CD8-positive, alpha-beta memory T cell (primary cell): Measurements from ENCODE around the gene CNKSR1. TPM values are rescaled to one million over a fixed set of nuclear protein-coding genes. Genes with fewer than 3 reads are reported as not detected.

ENCODE experiments used
- CTCF ChIA-PET: fragments of 350-600 bp; sonication (Branson Sonifier 250); formaldehyde crosslinking; loops from one replicate; lab custom pipeline; 2021; ENCODE audit warnings: antibody characterized with exemption; lab: Charles Lee
- POLR2A ChIA-PET: fragments of 350-600 bp; sonication (Branson Sonifier 250); formaldehyde crosslinking; loops from one replicate; lab custom pipeline; 2021; ENCODE audit warnings: antibody characterized with exemption; lab: Charles Lee
- DNase-seq, 5 donors: peaks; one replicate each; pipeline versions ENCODE4 v3.0.0 to v3.0.0-alpha.2; 2020 to 2022; ENCODE audit warnings: mixed read lengths in 1 of 5
- H3K27ac ChIP-seq: one replicate; pipeline ENCODE4 v1.7.0; 2013; ENCODE audit warnings: low read depth, mild to moderate bottlenecking, low read length, moderate library complexity
- H3K27me3 ChIP-seq: 2 replicates; pipeline ENCODE4 v1.7.0; 2013; ENCODE audit warnings: low read length, mild to moderate bottlenecking; ENCODE audit not compliant: insufficient read depth, poor library complexity, severe bottlenecking
- H3K36me3 ChIP-seq: 2 replicates; pipeline ENCODE4 v1.7.0; 2013; ENCODE audit warnings: mild to moderate bottlenecking, low read length, moderate library complexity; ENCODE audit not compliant: insufficient read depth
- H3K4me1 ChIP-seq: 2 replicates; pipeline ENCODE4 v1.7.0; 2013; ENCODE audit warnings: mild to moderate bottlenecking, low read length, moderate library complexity; ENCODE audit not compliant: insufficient read depth
- H3K4me3 ChIP-seq: 2 replicates; pipeline ENCODE4 v1.7.0; 2013; ENCODE audit warnings: mild to moderate bottlenecking, low read length
- H3K9me3 ChIP-seq: 2 replicates; pipeline ENCODE4 v1.7.0; 2013; ENCODE audit warnings: mild to moderate bottlenecking, low read length
- H3K27ac Mint-ChIP-seq, 8 donors: one replicate each; pipeline ENCODE4 v1.8.0; 2020 to 2021; ENCODE audit warnings: mixed read lengths in 8 of 8, mild to moderate bottlenecking in 6 of 8, inconsistent platforms in 3 of 8, moderate library complexity in 3 of 8
- H3K27me3 Mint-ChIP-seq, 2 donors: one replicate each; pipeline ENCODE4 v1.8.0; 2020 to 2021; ENCODE audit warnings: mixed read lengths in 2 of 2, mild to moderate bottlenecking in 1 of 2, moderate library complexity in 1 of 2
- H3K36me3 Mint-ChIP-seq, 3 donors: one replicate each; pipeline ENCODE4 v1.8.0; 2020 to 2021; ENCODE audit warnings: mixed read lengths in 3 of 3, inconsistent platforms in 1 of 3, mild to moderate bottlenecking in 1 of 3
- H3K4me1 Mint-ChIP-seq, 3 donors: one replicate each; pipeline ENCODE4 v1.8.0; 2020 to 2021; ENCODE audit warnings: mixed read lengths in 3 of 3, inconsistent platforms in 1 of 3, mild to moderate bottlenecking in 1 of 3
- H3K4me3 Mint-ChIP-seq, 7 donors: one replicate each; pipeline ENCODE4 v1.8.0; 2020 to 2021; ENCODE audit warnings: mixed read lengths in 7 of 7, mild to moderate bottlenecking in 6 of 7, moderate library complexity in 4 of 7, inconsistent platforms in 2 of 7
- H3K9me3 Mint-ChIP-seq, 5 donors: one replicate each; pipeline ENCODE4 v1.8.0; 2020 to 2022; ENCODE audit warnings: mixed read lengths in 5 of 5, mild to moderate bottlenecking in 3 of 5, moderate library complexity in 2 of 5, inconsistent platforms in 1 of 5
- polyA plus RNA-seq: library from polyadenylated mRNA; unstranded; fragments of 300-500 nt; fragmentation: Illumina TruSeq; gene quantifications from one replicate; pipeline ENCODE4 v1.2.3, GENCODE V29; 2021
- total RNA-seq, 2 experiments: library from RNA; stranded (reverse); gene quantifications; one replicate each; pipeline ENCODE4 v1.2.3, GENCODE V29; 2021

The CNKSR1 gene
- total and polyA plus RNA-seq, 3 experiments from 2014 or later: 0.37 to 0.86 TPM; not detected in 1

DNA sequence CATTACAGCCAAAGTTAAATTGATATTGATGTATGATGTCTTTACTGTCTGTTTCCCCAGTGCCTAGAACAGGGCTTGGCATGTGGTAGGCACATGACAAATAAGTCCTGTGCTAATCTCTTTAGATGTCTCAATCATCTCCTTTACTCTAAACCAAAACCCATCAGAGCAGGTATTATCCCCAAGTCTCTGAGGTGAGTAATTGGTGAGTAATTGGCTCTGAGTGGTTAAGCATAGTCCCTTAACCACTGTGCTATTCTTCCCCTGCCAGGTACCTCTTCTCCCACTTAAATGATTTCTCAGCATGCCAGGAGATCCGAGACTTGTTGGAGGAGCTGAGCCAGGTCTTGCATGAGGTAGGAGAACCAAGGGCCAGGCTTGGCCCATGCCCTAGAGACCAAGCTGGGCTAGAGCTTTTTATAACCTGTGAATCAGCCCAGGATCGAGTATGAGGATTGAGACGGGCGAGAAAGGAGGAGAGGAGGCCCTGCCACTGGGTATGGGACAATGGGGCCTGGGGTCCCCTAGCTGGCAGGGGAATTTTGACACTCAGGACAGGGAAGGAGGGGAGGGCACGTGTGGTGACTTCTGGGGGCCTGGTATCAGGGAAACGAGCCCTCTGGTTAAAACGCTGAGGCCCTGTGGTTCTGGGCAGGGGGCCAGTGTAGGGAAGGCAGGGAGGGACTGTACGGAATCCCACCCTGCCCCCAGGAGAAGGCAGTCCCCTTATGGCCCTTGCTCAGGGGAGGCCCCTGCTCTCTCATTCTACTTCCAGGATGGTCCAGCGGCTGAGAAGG lies 4.5 kb downstream of the CNKSR1 start:
- ChIA-PET CTCF (interaction anchor here (1.6 kb wide), 1 partner anchor 12 kb away, joined by 6 read pairs; the partner anchor contains the start of genes C1orf232 and ZNF593), POLR2A (no interaction called here)
- Mint-ChIP-seq H3K27ac (no peak overlapping the region), H3K9me3 (no peaks in the 10 kb centered on the region), H3K4me1 (no peaks in the 10 kb centered on the region), H3K36me3 (no peaks in the 10 kb centered on the region), H3K27me3 (no peaks in the 10 kb centered on the region), H3K4me3 (no peak overlapping the region)
- no peaks in the 10 kb centered on the region for H3K27me3 ChIP-seq
- no peak for DNase-seq
- H3K27ac ChIP-seq: no peak overlapping the region
- no peaks in the 10 kb centered on the region for H3K36me3 ChIP-seq
- H3K4me3 ChIP-seq: no peak overlapping the region
- H3K4me1 ChIP-seq: no peaks in the 10 kb centered on the region
- H3K9me3 ChIP-seq: no peaks in the 10 kb centered on the region

- POLR2A ChIA-PET: no interaction called here
- Mint-ChIP-seq H3K9me3 (no peaks in the 10 kb centered on the region), H3K4me3 (no peak overlapping the region), H3K27me3 (no peaks in the 10 kb centered on the region), H3K36me3 (no peaks in the 10 kb centered on the region), H3K27ac (no peak overlapping the region), H3K4me1 (no peaks in the 10 kb centered on the region)
- H3K27me3 ChIP-seq: no peaks in the 10 kb centered on the region
- no peak for DNase-seq
- no peak overlapping the region for H3K27ac ChIP-seq
- no peaks in the 10 kb centered on the region for H3K9me3 ChIP-seq
- CTCF ChIA-PET: no interaction called here
- H3K4me3 ChIP-seq: no peak overlapping the region
- H3K4me1 ChIP-seq: no peaks in the 10 kb centered on the region
- no peaks in the 10 kb centered on the region for H3K36me3 ChIP-seq
Observed at GRCh38 chr1:26182383-26182696, 5.0 kb downstream of the CNKSR1 start.

GRCh38 chr1:26184086-26184485 lies 6.8 kb downstream of the CNKSR1 start:
- H3K27ac Mint-ChIP-seq: no peak overlapping the region
- Histone ChIP-seq H3K4me3 (no peak overlapping the region), H3K9me3 (no peaks in the 10 kb centered on the region), H3K27me3 (no peaks in the 10 kb centered on the region), H3K4me1 (no peaks in the 10 kb centered on the region), H3K27ac (no peak overlapping the region), H3K36me3 (no peaks in the 10 kb centered on the region)
- no peaks in the 10 kb centered on the region for H3K9me3 Mint-ChIP-seq
- ChIA-PET POLR2A (no interaction called here), CTCF (interaction anchor here (1.1 to 1.7 kb wide), 2 partner anchors 14 to 50 kb away, joined by 4 to 6 read pairs; partner anchors contain the start of genes CEP85 and ZNF593)
- no peak for DNase-seq
- H3K27me3 Mint-ChIP-seq: no peaks in the 10 kb centered on the region
- H3K36me3 Mint-ChIP-seq: no peaks in the 10 kb centered on the region
- H3K4me1 Mint-ChIP-seq: no peaks in the 10 kb centered on the region
- H3K4me3 Mint-ChIP-seq: no peak overlapping the region

DNA sequence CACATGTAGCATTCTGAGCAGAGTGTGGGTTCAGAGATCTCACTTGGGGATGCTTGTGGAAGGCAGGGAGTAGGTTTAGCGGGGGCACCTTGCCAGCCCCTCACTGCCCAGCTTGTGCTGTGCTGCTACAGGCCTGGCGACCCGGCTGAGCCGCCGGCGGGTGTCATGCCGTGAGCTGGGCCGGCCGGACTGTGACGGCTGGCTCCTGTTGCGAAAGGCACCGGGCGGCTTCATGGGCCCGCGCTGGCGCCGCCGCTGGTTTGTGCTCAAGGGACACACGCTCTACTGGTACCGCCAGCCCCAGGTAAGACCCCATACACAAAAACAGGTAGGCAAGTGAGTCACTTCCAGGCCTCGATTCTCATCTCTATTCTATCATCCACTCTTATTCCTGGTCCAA lies 7.6 kb downstream of the CNKSR1 start:
- ChIA-PET CTCF (no interaction called here), POLR2A (no interaction called here)
- H3K4me1 Mint-ChIP-seq: no peaks in the 10 kb centered on the region

DNA sequence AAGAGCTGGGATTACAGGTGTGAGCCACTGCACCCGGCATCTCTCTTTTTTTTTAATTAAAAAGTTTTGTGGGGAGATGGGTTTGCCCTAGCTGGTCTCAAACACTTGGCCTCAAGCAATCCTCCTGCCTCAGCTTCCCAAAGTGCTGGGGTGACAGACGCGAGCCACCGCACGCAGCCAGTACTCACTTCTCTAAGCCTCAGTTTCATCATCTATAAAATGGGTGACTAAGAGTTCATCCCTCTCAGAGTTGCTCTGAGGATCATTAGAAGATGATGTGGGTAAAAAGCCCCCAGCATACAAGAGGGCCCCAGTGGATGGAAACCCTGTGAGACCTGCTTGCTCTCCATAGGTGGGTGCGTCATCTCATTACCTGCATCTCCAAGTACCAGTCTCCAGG lies 10.6 kb downstream of the CNKSR1 start:
- Histone ChIP-seq H3K9me3 (no peaks in the 10 kb centered on the region), H3K27ac (no peak overlapping the region), H3K4me1 (peaks cover 7% of the 10 kb centered on the region), H3K4me3 (no peak overlapping the region), H3K27me3 (no peaks in the 10 kb centered on the region), H3K36me3 (no peaks in the 10 kb centered on the region)
- no peak for DNase-seq
- Mint-ChIP-seq H3K9me3 (no peaks in the 10 kb centered on the region), H3K27me3 (no peaks in the 10 kb centered on the region), H3K4me3 (no peak overlapping the region), H3K4me1 (peaks cover 4 to 8% (median 7%) of the 10 kb centered on the region in 3 donors), H3K36me3 (no peaks in the 10 kb centered on the region), H3K27ac (no peak overlapping the region)
- ChIA-PET POLR2A (no interaction called here), CTCF (interaction anchor here (1.3 to 1.9 kb wide), 2 partner anchors 18 to 46 kb away, joined by 3 to 6 read pairs; partner anchors contain the start of gene CEP85)

More for the DNA sequence above, 7.6 kb downstream of the CNKSR1 start:
- H3K27ac Mint-ChIP-seq: no peak overlapping the region
- no peaks in the 10 kb centered on the region for H3K36me3 ChIP-seq
- no peak for DNase-seq
- H3K4me3 Mint-ChIP-seq: no peak overlapping the region
- no peak overlapping the region for H3K4me3 ChIP-seq
- no peaks in the 10 kb centered on the region for H3K36me3 Mint-ChIP-seq
- no peaks in the 10 kb centered on the region for H3K27me3 ChIP-seq
- H3K9me3 Mint-ChIP-seq: no peaks in the 10 kb centered on the region
- no peaks in the 10 kb centered on the region for H3K27me3 Mint-ChIP-seq
- no peak overlapping the region for H3K27ac ChIP-seq
- H3K9me3 ChIP-seq: no peaks in the 10 kb centered on the region
- H3K4me1 ChIP-seq: no peaks in the 10 kb centered on the region

- Mint-ChIP-seq H3K9me3 (no peaks in the 10 kb centered on the region), H3K27me3 (peaks cover 0 to 1% of the 10 kb centered on the region in 2 donors), H3K4me3 (no peak overlapping the region), H3K36me3 (no peaks in the 10 kb centered on the region), H3K4me1 (peaks cover 4 to 8% (median 7%) of the 10 kb centered on the region in 3 donors), H3K27ac (no peak overlapping the region)
- H3K27me3 ChIP-seq: no peaks in the 10 kb centered on the region
- CTCF ChIA-PET: interaction anchor here (2.0 kb wide), 1 partner anchor 46 kb away, joined by 11 read pairs; the partner anchor contains the start of gene CEP85
- DNase-seq: no peak
- H3K36me3 ChIP-seq: no peaks in the 10 kb centered on the region
- H3K9me3 ChIP-seq: no peaks in the 10 kb centered on the region
- H3K4me1 ChIP-seq: peaks cover 7% of the 10 kb centered on the region
- POLR2A ChIA-PET: no interaction called here
- H3K27ac ChIP-seq: no peak overlapping the region
- H3K4me3 ChIP-seq: no peak overlapping the region
Observed at GRCh38 chr1:26188477-26188876, 11.2 kb downstream of the CNKSR1 start.

- Mint-ChIP-seq H3K27ac (peak overlapping the region in 1 of 8 donors; percentile 44), H3K36me3 (no peaks in the 10 kb centered on the region), H3K4me3 (no peak overlapping the region), H3K4me1 (peaks cover 4 to 8% (median 7%) of the 10 kb centered on the region in 3 donors), H3K9me3 (no peaks in the 10 kb centered on the region), H3K27me3 (peaks cover 0 to 3% of the 10 kb centered on the region in 2 donors)
- no peak overlapping the region for H3K27ac ChIP-seq
- no peaks in the 10 kb centered on the region for H3K9me3 ChIP-seq
- DNase-seq: no peak
- ChIA-PET POLR2A (no interaction called here), CTCF (interaction anchor here (0.7 to 2.7 kb wide), 7 partner anchors 9 to 228 kb away, joined by 3 to 11 read pairs (median 4); partner anchors contain the start of genes CEP85 and ZNF593)
- H3K27me3 ChIP-seq: no peaks in the 10 kb centered on the region
- H3K36me3 ChIP-seq: no peaks in the 10 kb centered on the region
- H3K4me3 ChIP-seq: no peak overlapping the region
- peaks cover 7% of the 10 kb centered on the region for H3K4me1 ChIP-seq
Observed at GRCh38 chr1:26189331-26189730, 12.0 kb downstream of the CNKSR1 start.

DNA sequence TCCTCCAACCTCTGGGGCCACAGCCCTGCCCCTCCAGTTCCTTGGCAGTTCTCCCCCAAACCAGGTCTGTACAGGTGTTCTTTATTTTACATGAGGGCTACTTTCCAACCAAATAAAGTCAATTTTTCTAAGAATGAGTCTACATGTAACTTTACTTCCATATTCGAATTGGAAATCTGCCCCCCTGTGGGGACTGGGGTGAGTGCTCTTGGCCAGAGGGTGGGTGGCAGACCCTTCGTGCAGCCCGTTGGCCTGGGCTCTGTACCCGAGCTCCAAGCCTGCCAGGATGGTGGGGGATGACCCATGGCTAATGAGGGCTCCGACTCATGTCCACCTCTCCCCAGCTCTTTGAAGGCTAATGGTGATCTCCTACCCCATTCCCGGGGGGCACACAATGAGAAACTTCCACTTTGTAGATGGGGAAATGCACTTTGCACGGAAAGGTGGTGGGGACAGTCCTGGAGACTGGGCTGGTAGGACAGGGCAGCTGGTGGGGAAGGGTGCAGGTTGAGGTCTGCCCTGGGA lies 12.5 kb downstream of the CNKSR1 start:
- Mint-ChIP-seq H3K4me3 (no peak overlapping the region), H3K27me3 (peaks cover 0 to 3% of the 10 kb centered on the region in 2 donors), H3K9me3 (no peaks in the 10 kb centered on the region), H3K27ac (peak overlapping the region in 1 of 8 donors; percentile 44), H3K4me1 (peaks cover 4 to 8% (median 7%) of the 10 kb centered on the region in 3 donors), H3K36me3 (no peaks in the 10 kb centered on the region)
- CTCF ChIA-PET: interaction anchor here (0.7 to 2.7 kb wide), 7 partner anchors 10 to 227 kb away, joined by 3 to 11 read pairs (median 4); partner anchors contain the start of genes CEP85 and ZNF593
- Histone ChIP-seq H3K9me3 (no peaks in the 10 kb centered on the region), H3K27me3 (no peaks in the 10 kb centered on the region), H3K4me3 (no peak overlapping the region), H3K36me3 (no peaks in the 10 kb centered on the region), H3K4me1 (peaks cover 7% of the 10 kb centered on the region), H3K27ac (no peak overlapping the region)
- no peak for DNase-seq
- POLR2A ChIA-PET: no interaction called here
